NCI-H748 (cell line): Measurements from ENCODE around the gene CD163L1.
A peak's percentile ranks its signal among the peaks of the same experiment; 100 is the strongest.
"Not testable (repeated sequence)": the region's sequence is repeated elsewhere in the genome, so short reads cannot be mapped to it uniquely, and the experiment has no call there.

Experiments used
- DNase-seq: peaks from one replicate; lab custom pipeline; 2025; ENCODE audit not compliant: unreplicated experiment; lab: John Stamatoyannopoulos, UW

CD163L1 gene

GRCh38 chr12:7444076-7444475 lies at the start of gene CD163L1:
TSS of gene CD163L1 (minus strand) at chr12:7444153. CDS start at chr12:7444127, 26 bp downstream.
- no peak for DNase-seq

- DNase-seq = no peak
Observed at GRCh38 chr12:7493006-7493405, 49.1 kb upstream of the CD163L1 start.

- no peak for DNase-seq
Observed at GRCh38 chr12:7486512-7486911, 42.6 kb upstream of the CD163L1 start.

- no peak for DNase-seq
Observed at GRCh38 chr12:7485095-7485494, 41.1 kb upstream of the CD163L1 start.

GRCh38 chr12:7483343-7483742 lies 39.4 kb upstream of the CD163L1 start:
- no peak for DNase-seq

GRCh38 chr12:7479771-7480170 lies 35.8 kb upstream of the CD163L1 start:
- DNase-seq = no peak

- DNase-seq = no peak
Observed at GRCh38 chr12:7472060-7472459, 28.1 kb upstream of the CD163L1 start.

- DNase-seq = peak; percentile 25
Observed at GRCh38 chr12:7460375-7461259, 16.7 kb upstream of the CD163L1 start.

- DNase-seq = no peak
Observed at GRCh38 chr12:7459973-7460372, 16.0 kb upstream of the CD163L1 start.

GRCh38 chr12:7451756-7452155 lies 7.8 kb upstream of the CD163L1 start:
- no peak for DNase-seq

GRCh38 chr12:7450667-7451066 lies 6.7 kb upstream of the CD163L1 start:
- no peak for DNase-seq

- no peak for DNase-seq
Observed at GRCh38 chr12:7448099-7448498, 4.1 kb upstream of the CD163L1 start.

GRCh38 chr12:7444537-7444936 lies 584 bp upstream of the CD163L1 start:
- no peak for DNase-seq

GRCh38 chr12:7441216-7441615 lies 2.7 kb downstream of the CD163L1 start:
- no peak for DNase-seq

- peak; percentile 67 for DNase-seq
Observed at GRCh38 chr12:7439579-7440505, 4.1 kb downstream of the CD163L1 start.

GRCh38 chr12:7438291-7438995 lies 5.5 kb downstream of the CD163L1 start:
- not testable (repeated sequence) for DNase-seq

GRCh38 chr12:7437494-7437893 lies 6.5 kb downstream of the CD163L1 start:
- DNase-seq = not testable (repeated sequence)

GRCh38 chr12:7434670-7435069 lies 9.3 kb downstream of the CD163L1 start:
- no peak for DNase-seq

GRCh38 chr12:7433276-7433822 lies 10.6 kb downstream of the CD163L1 start:
- no peak for DNase-seq

- DNase-seq = no peak
Observed at GRCh38 chr12:7431993-7432685, 11.8 kb downstream of the CD163L1 start.
